Measurements from ENCODE around the gene ZNF773.
"Not testable (repeated sequence)": the region's sequence is repeated elsewhere in the genome, so short reads cannot be mapped to it uniquely, and the experiment has no call there.

DNA sequence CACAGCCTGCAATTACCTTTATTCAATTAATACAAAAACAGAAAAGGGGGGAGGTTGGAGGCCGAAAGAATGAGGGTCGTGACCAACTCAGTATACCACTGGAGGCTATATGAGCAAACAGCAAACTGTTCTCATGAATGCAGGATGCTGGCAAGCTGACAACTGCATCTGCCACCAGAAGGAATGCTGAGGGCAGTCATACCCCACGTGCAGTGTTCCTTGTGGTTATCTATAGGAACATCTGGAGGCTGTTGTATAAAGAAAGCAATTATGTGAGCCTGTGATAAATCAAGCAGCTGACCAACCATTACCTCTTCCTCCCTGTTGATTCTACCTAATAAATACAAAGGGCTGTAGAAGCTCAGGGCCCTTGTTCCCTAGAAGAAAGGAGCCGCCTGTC is 18.3 kb downstream of the ZNF773 start:
- not testable (repeated sequence) for TF ChIP-seq POLR2A (IDR thresholded peaks at IDR 0.05; ENCODE audit: low read depth, low read length); POLR2AphosphoS5 (IDR thresholded peaks at IDR 0.05; ENCODE audit: low read depth, low read length); TAF1 (IDR thresholded peaks at IDR 0.05; ENCODE audit: low read depth, low read length); PAX5 (IDR thresholded peaks at IDR 0.05; ENCODE audit: insufficient read depth, low read length, severe bottlenecking); POU2F2 (IDR thresholded peaks at IDR 0.05; ENCODE audit: low read depth, low read length)

Measured in GM12891 (cell line).